HFFc6 (cell line): ENCODE results near the gene DNMT3B. TPM values are rescaled to one million over a fixed set of nuclear protein-coding genes. Genes with fewer than 3 reads are reported as not detected.
"Not testable (repeated sequence)": the region's sequence is repeated elsewhere in the genome, so short reads cannot be mapped to it uniquely, and the experiment has no call there.

Experiments used
- DNase-seq: peaks from one replicate; pipeline ENCODE4 v3.0.0-alpha.2; 2018
- H3K27ac Mint-ChIP-seq: 2 replicates; pipeline ENCODE4 v1.8.0; 2020; ENCODE audit warnings: mild to moderate bottlenecking, mixed read lengths
- H3K27me3 Mint-ChIP-seq: 2 replicates; pipeline ENCODE4 v1.8.0; 2021; ENCODE audit warnings: mild to moderate bottlenecking, moderate library complexity, mixed read lengths; ENCODE audit not compliant: insufficient read depth
- H3K36me3 Mint-ChIP-seq: 2 replicates; pipeline ENCODE4 v1.8.0; 2021; ENCODE audit warnings: low read depth, mixed read lengths
- H3K4me1 Mint-ChIP-seq: 2 replicates; pipeline ENCODE4 v1.8.0; 2020; ENCODE audit warnings: low read depth, mixed read lengths
- H3K4me3 Mint-ChIP-seq: 2 replicates; pipeline ENCODE4 v1.8.0; 2020; ENCODE audit warnings: mild to moderate bottlenecking, moderate library complexity, mixed read lengths
- H3K9me3 Mint-ChIP-seq: 2 replicates; pipeline ENCODE4 v1.8.0; 2020; ENCODE audit warnings: mild to moderate bottlenecking, mixed read lengths
- CTCF ChIP-seq: fragments of 200-600 bp; sonication (generic); IDR thresholded peaks from 2 replicates; pipeline ENCODE4 v1.5.0; 2021; ENCODE audit warnings: antibody characterized with exemption, mild to moderate bottlenecking
- long read RNA-seq: library from polyadenylated mRNA; unstranded; transcript quantifications from one replicate; pipeline ENCODE4 v2.0.0, GENCODE V29; 2019
- total RNA-seq, 6 experiments: library from RNA; stranded (reverse); fragmentation: NEBNext Ultra II Directional; extraction: Animal tissue kit (Norgen Biotek cat#: 25700); gene quantifications; 2 replicates in 1 of 6; 3 replicates in 5 of 6; pipeline ENCODE4 v1.2.3, GENCODE V29; 2021

The DNMT3B gene
- 1 to 10 TPM in 5 of 6 experiments, under 1 TPM in 1; 0.74 to 1.5 (median 1.2) TPM for total RNA-seq
- long read RNA-seq, partial matches to known transcripts, result 1 of 1 reads
- long read RNA-seq, other reads (novel, unspliced or antisense), result 0 of 1 reads

- Mint-ChIP-seq H3K4me3 (peak within 1 kb of the TSS; percentile 94), H3K4me1 (peaks cover 9% of the 10 kb centered on the region), H3K27me3 (peaks cover 2% of the 10 kb centered on the region; the same call in 1 of the 2 replicates), H3K9me3 (no peaks in the 10 kb centered on the region), H3K36me3 (no peaks in the 10 kb centered on the region), H3K27ac (peak within 1 kb of the TSS; percentile 27)
- TF ChIP-seq CTCF, result peak; percentile 64
- DNase-seq, result peak; percentile 51
Measured at GRCh38 chr20:32761831-32762753, at the start of gene DNMT3B. Gene DNMT3B, plus strand, starts transcription at chr20:32762385. Its CDS starts 17,939 bp downstream, at chr20:32780324.

GRCh38 chr20:32718749-32719348 lies 43.3 kb upstream of the DNMT3B start:
- H3K4me1 Mint-ChIP-seq, result peaks cover 6% of the 10 kb centered on the region; the same call in 1 of the 2 replicates
- no peak overlapping the region for H3K4me3 Mint-ChIP-seq
- no peaks in the 10 kb centered on the region for H3K9me3 Mint-ChIP-seq
- no peak for DNase-seq
- no peak overlapping the region for H3K27ac Mint-ChIP-seq
- H3K36me3 Mint-ChIP-seq, result peaks cover 14% of the 10 kb centered on the region
- no peak for TF ChIP-seq CTCF
- H3K27me3 Mint-ChIP-seq, result no peaks in the 10 kb centered on the region

GRCh38 chr20:32727683-32728082 lies 34.5 kb upstream of the DNMT3B start:
- H3K36me3 Mint-ChIP-seq, result peaks cover 11% of the 10 kb centered on the region; the same call in 1 of the 2 replicates
- peak overlapping the region; percentile 63 for H3K27ac Mint-ChIP-seq
- TF ChIP-seq CTCF, result no peak
- H3K27me3 Mint-ChIP-seq, result no peaks in the 10 kb centered on the region
- peaks cover 36% of the 10 kb centered on the region for H3K4me1 Mint-ChIP-seq
- DNase-seq, result peak; percentile 82
- no peaks in the 10 kb centered on the region for H3K9me3 Mint-ChIP-seq
- H3K4me3 Mint-ChIP-seq, result no peak overlapping the region

GRCh38 chr20:32728435-32728834 lies 33.8 kb upstream of the DNMT3B start:
- not testable (repeated sequence) for H3K9me3 Mint-ChIP-seq, H3K4me3 Mint-ChIP-seq, H3K27me3 Mint-ChIP-seq, H3K27ac Mint-ChIP-seq, DNase-seq
- peaks cover 36% of the 10 kb centered on the region for H3K4me1 Mint-ChIP-seq
- H3K36me3 Mint-ChIP-seq, result peaks cover 11% of the 10 kb centered on the region; the same call in 1 of the 2 replicates

GRCh38 chr20:32729334-32729733 lies 32.9 kb upstream of the DNMT3B start:
- Mint-ChIP-seq H3K4me1 (peaks cover 36% of the 10 kb centered on the region), H3K36me3 (peaks cover 11% of the 10 kb centered on the region; the same call in 1 of the 2 replicates)
- H3K27me3 Mint-ChIP-seq, result not testable (repeated sequence)

GRCh38 chr20:32731882-32732266 lies 30.3 kb upstream of the DNMT3B start:
- Mint-ChIP-seq H3K9me3 (no peaks in the 10 kb centered on the region), H3K4me3 (no peak overlapping the region; the same call in 1 of the 2 replicates), H3K4me1 (peaks cover 41% of the 10 kb centered on the region), H3K36me3 (0 out of 2 replicates have a peak, but pooled peaks cover under 1% of the 10 kb centered on the region), H3K27me3 (no peaks in the 10 kb centered on the region; the same call in 1 of the 2 replicates), H3K27ac (no peak overlapping the region)
- no peak for TF ChIP-seq CTCF
- no peak for DNase-seq

More at GRCh38 chr20:32729334-32729733, 32.9 kb upstream of the DNMT3B start:
- not testable (repeated sequence) for H3K4me3 Mint-ChIP-seq, DNase-seq, H3K27ac Mint-ChIP-seq, H3K9me3 Mint-ChIP-seq
